Esophagus muscularis mucosa (tissue), 3 donors: Measurements from ENCODE around the gene CALHM3.

Experiments
- POLR2AphosphoS5 ChIP-seq, 2 donors: sonication (generic); formaldehyde crosslinking; IDR thresholded peaks; one replicate each; pipeline ENCODE4 v1.6.1; 2017; ENCODE audit warnings: antibody characterized with exemption in 2 of 2
- TF ChIP-seq, protein P1 (sequence below), 3 experiments: fragments of 200-600 bp in 2 of 3; fragments of 450-650 bp in 1 of 3; sonication (generic) in 2 of 3; IDR thresholded peaks; one replicate each; pipeline ENCODE4 v1.5.1; 2017 to 2019; ENCODE audit warnings: antibody characterized with exemption in 3 of 3, mild to moderate bottlenecking in 2 of 3, moderate library complexity in 1 of 3

DNA sequence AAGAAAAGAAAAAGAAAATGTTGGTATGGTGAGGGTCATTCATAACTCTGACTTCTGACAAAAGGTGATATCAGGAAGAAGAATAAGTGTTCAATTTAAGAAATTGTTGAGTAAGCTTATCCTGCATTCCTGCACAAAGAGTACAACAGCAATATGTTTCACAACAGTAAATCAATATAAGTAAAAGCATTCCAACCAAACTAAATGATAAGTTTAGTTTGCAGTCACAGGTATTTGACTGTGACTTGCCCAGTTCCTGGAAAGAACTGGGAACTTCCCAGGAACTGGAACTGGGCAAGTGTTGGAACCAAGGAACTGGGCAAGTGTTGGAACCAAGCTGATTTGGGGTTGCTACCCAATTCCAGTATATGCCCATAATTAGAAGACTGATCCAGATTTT is 49.5 kb upstream of the CALHM3 start:
- TF ChIP-seq POLR2AphosphoS5 (IDR thresholded peaks at IDR 0.05), result no peak
- TF ChIP-seq, protein P1, sequence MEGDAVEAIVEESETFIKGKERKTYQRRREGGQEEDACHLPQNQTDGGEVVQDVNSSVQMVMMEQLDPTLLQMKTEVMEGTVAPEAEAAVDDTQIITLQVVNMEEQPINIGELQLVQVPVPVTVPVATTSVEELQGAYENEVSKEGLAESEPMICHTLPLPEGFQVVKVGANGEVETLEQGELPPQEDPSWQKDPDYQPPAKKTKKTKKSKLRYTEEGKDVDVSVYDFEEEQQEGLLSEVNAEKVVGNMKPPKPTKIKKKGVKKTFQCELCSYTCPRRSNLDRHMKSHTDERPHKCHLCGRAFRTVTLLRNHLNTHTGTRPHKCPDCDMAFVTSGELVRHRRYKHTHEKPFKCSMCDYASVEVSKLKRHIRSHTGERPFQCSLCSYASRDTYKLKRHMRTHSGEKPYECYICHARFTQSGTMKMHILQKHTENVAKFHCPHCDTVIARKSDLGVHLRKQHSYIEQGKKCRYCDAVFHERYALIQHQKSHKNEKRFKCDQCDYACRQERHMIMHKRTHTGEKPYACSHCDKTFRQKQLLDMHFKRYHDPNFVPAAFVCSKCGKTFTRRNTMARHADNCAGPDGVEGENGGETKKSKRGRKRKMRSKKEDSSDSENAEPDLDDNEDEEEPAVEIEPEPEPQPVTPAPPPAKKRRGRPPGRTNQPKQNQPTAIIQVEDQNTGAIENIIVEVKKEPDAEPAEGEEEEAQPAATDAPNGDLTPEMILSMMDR (IDR thresholded peaks at IDR 0.05), result no peak
